HepG2 (cell line): Measurements from ENCODE around the gene ATP2B3.

Source experiments
- CTCF ChIP-seq: sonication (generic); formaldehyde crosslinking; IDR thresholded peaks from 2 replicates; pipeline ENCODE4 v1.5.0; 2020; ENCODE audit warnings: mild to moderate bottlenecking, missing genetic modification reagents, moderate library complexity
- FOXA1 ChIP-seq, 2 experiments: fragments of 450-650 bp in 1 of 2; sonication (generic) in 1 of 2; formaldehyde crosslinking in 1 of 2; IDR thresholded peaks; 2 replicates each; pipeline versions ENCODE4 v1.4.0 to v1.6.1; 2016 to 2020; ENCODE audit warnings: missing genetic modification reagents in 1 of 2
- HINFP ChIP-seq: sonication (generic); formaldehyde crosslinking; IDR thresholded peaks from 2 replicates; pipeline ENCODE4 v1.4.0; 2020; ENCODE audit warnings: low read depth, mild to moderate bottlenecking, missing genetic modification reagents

- no peak for TF ChIP-seq CTCF (CRISPR knock-in tag)
- no peak for TF ChIP-seq FOXA1 (IDR thresholded peaks at IDR 0.05)
- TF ChIP-seq FOXA1 (CRISPR knock-in tag; IDR thresholded peaks at IDR 0.05) = no peak
- no peak for TF ChIP-seq HINFP (CRISPR knock-in tag)
These were observed 36.4 kb upstream of the ATP2B3 start for GRCh38 chrX:153481043-153481442.
